Adrenal gland (tissue), 12 donors: Measurements from ENCODE around the gene CDC73. TPM values are rescaled to one million over a fixed set of nuclear protein-coding genes. Genes with fewer than 3 reads are reported as not detected.
A peak's percentile ranks its signal among the peaks of the same experiment; 100 is the strongest.

ENCODE experiments used
- DNase-seq, 7 donors: peaks; one replicate each; pipeline ENCODE4 v3.0.0-alpha.2; 2019 to 2020
- H3K27ac ChIP-seq, 5 donors: fragments of 200-600 bp; sonication (generic) in 4 of 5; 1 replicate in 3 of 5; 2 replicates in 2 of 5; pipeline versions ENCODE4 v1.5.1 to v1.8.0; 2016 to 2020; ENCODE audit warnings: mild to moderate bottlenecking in 1 of 5
- H3K27me3 ChIP-seq: fragments of 200-600 bp; 2 replicates; pipeline ENCODE4 v1.8.0; 2021
- H3K36me3 ChIP-seq, 2 donors: fragments of 200-600 bp; replicated peaks in 1 of 2; 1 replicate in 1 of 2; 2 replicates in 1 of 2; pipeline versions ENCODE4 v1.5.1 to v1.8.0; 2018 to 2022
- H3K4me1 ChIP-seq, 2 donors: fragments of 200-600 bp; replicated peaks in 1 of 2; 1 replicate in 1 of 2; 2 replicates in 1 of 2; pipeline versions ENCODE4 v1.5.1 to v1.8.0; 2018 to 2021
- H3K4me3 ChIP-seq, 4 donors: fragments of 200-600 bp; sonication (generic) in 3 of 4; one replicate each; pipeline ENCODE4 v1.5.1; 2016 to 2018
- H3K9me3 ChIP-seq, 3 donors: fragments of 200-600 bp; sonication (generic) in 1 of 3; replicated peaks in 1 of 3; 1 replicate in 2 of 3; 2 replicates in 1 of 3; pipeline versions ENCODE4 v1.5.1 to v1.8.0; 2016 to 2021
- POLR2A ChIP-seq, 2 donors: fragments of 450-650 bp; IDR thresholded peaks; one replicate each; pipeline ENCODE4 v1.6.1; 2017; ENCODE audit warnings: antibody characterized with exemption in 2 of 2, mild to moderate bottlenecking in 2 of 2, moderate library complexity in 1 of 2
- WGBS, 4 donors: extraction: QIAGEN DNeasy Blood & Tissue Kit in 2 of 4; methylation state at CpG; one replicate each; pipeline versions ENCODE4 v1.1.5 to v1.1.7; 2013 to 2017; 5-methylcytosine and 5-hydroxymethylcytosine counted together
- intact Hi-C, 2 donors: fragments of 100-400 bp; cut with DNase I; formaldehyde crosslinking; loops; one replicate each; pipeline versions ENCODE4 v1.14.1 to v1.15.0; 2022 to 2023
- polyA plus RNA-seq, 3 donors: library from polyadenylated mRNA; stranded (reverse); fragments of 200-250 nt in 2 of 3; fragments of 350-450 nt in 1 of 3; fragmentation: Illumina TruSeq in 1 of 3; extraction: RNeasy Lipid Tissue Mini Kit (QIAGEN cat#74804) in 1 of 3; gene quantifications; one replicate each; pipeline ENCODE4 v1.2.3, GENCODE V29; 2013 to 2014
- total RNA-seq, 9 donors: library from RNA; depleted of rRNA in 4 of 9; stranded (reverse); fragments of >200 nt in 4 of 9; fragments of 120-200 nt in 1 of 9; fragmentation: NEBNext Ultra II Directional in 1 of 9; extraction: Animal tissue kit (Norgen Biotek cat#: 25700) in 1 of 9; gene quantifications; one replicate each; pipeline versions ENCODE4 v1.1.0 to v1.2.4, GENCODE V29; 2013 to 2023
- TF ChIP-seq, protein P1 (sequence below), 6 experiments: fragments of 450-650 bp in 4 of 6; fragments of 200-600 bp in 2 of 6; sonication (generic) in 1 of 6; IDR thresholded peaks; 1 replicate in 5 of 6; 2 replicates in 1 of 6; pipeline versions ENCODE4 v1.5.1 to v1.8.0; 2016 to 2021; ENCODE audit warnings: antibody characterized with exemption in 6 of 6, mild to moderate bottlenecking in 2 of 6, moderate library complexity in 1 of 6
- donor health status: healthy with polysubstance abuse.
- donor health status: Bipolar disorder and iron deficiency.
- donor health status: DM: yes; HTN: yes; CAD: no.
- donor health status: DM: no; HTN: no; CAD: no.
- donor health status: DM: no; HTN: no; CAD: no.
- donor health status: DM: yes; HTN: yes; CAD: no.

Gene CDC73
- total and polyA plus RNA-seq, 12 donors = 5.9 to 64.0 (median 36.1) TPM

DNA sequence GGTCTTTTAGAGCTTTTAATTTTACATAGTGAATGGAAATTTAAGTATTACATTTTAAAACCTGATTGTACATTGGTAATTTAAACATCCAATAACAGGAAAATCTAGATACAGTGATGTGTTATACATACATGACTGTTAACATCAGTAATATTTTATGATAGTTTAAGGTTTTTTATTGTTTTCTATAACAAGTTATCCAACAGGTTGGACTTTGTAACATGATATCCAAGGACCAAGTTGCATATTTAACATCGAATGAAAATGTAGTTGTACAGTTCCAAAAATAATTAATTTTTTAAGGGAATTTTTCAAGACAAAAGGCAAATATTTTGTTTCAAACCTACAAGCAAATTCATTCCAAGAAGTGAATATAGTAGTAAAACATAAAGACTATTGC, 31.0 kb upstream of the CDC73 start:
- peaks cover 0 to 23% of the 10 kb centered on the region in 2 donors for H3K36me3 ChIP-seq
- intact Hi-C loops = no loop called here
- TF ChIP-seq, protein P1, sequence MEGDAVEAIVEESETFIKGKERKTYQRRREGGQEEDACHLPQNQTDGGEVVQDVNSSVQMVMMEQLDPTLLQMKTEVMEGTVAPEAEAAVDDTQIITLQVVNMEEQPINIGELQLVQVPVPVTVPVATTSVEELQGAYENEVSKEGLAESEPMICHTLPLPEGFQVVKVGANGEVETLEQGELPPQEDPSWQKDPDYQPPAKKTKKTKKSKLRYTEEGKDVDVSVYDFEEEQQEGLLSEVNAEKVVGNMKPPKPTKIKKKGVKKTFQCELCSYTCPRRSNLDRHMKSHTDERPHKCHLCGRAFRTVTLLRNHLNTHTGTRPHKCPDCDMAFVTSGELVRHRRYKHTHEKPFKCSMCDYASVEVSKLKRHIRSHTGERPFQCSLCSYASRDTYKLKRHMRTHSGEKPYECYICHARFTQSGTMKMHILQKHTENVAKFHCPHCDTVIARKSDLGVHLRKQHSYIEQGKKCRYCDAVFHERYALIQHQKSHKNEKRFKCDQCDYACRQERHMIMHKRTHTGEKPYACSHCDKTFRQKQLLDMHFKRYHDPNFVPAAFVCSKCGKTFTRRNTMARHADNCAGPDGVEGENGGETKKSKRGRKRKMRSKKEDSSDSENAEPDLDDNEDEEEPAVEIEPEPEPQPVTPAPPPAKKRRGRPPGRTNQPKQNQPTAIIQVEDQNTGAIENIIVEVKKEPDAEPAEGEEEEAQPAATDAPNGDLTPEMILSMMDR (IDR thresholded peaks at IDR 0.05) = no peak
- TF ChIP-seq POLR2A (IDR thresholded peaks at IDR 0.05) = no peak

DNA sequence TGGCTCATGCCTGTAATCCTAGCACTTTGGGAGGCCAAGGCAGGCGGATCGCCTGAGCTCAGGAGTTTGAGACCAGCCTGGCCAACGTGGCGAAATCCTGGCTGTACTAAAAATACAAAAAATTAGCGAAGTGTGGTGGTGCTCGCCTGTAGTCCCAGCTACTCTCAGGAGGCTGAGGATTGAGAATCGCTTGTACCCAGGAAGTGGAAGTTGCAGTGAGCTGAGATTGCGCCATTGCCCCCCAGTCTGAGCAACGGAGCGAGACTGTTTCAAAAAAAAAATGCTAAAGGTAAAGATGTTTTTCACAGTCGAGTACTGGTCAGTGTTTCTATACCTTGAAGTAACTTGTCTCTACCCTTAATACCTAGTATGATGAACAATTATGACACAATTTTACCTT, 27.7 kb upstream of the CDC73 start:
- 92 to 97% (median 94%) methylated on average over 11 of the region's 11 CpGs for WGBS, 4 donors
- Histone ChIP-seq H3K9me3 (no peaks in the 10 kb centered on the region), H3K4me1 (no peaks in the 10 kb centered on the region), H3K27ac (no peak overlapping the region), H3K27me3 (no peaks in the 10 kb centered on the region), H3K36me3 (peaks cover 0 to 43% of the 10 kb centered on the region in 2 donors), H3K4me3 (no peak overlapping the region)
- intact Hi-C loops = no loop called here
- DNase-seq = no peak
- no peak for TF ChIP-seq POLR2A (IDR thresholded peaks at IDR 0.05)
- TF ChIP-seq, protein P1 (IDR thresholded peaks at IDR 0.05) = no peak

More for the DNA sequence above, 31.0 kb upstream of the CDC73 start:
- no peak overlapping the region for H3K27ac ChIP-seq
- H3K4me1 ChIP-seq = no peaks in the 10 kb centered on the region
- no peaks in the 10 kb centered on the region for H3K9me3 ChIP-seq
- no peaks in the 10 kb centered on the region for H3K27me3 ChIP-seq
- H3K4me3 ChIP-seq = no peak overlapping the region
- DNase-seq = no peak
- 58 to 66% (median 62%) methylated on average over 1 of the region's 1 CpG for WGBS, 4 donors

DNA sequence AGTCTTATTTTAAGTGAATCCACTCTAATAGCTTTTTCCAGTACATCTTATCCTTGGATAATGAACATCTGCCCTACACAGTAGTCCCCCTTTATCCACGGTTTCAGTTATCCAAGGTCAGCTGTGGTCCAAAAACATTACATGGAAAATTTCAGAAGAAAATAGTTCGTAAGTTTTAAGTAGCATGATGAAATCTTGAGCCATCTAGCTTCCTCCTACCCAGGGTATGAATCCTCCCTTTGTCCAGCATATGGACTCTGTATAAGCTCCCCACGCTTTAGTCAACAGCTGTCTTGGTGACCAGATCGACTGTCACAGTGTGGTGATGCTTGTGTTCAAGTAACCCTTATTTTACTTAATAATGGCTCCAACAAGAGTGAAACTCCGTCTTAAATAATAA, 19.2 kb upstream of the CDC73 start:
- H3K27me3 ChIP-seq = no peaks in the 10 kb centered on the region
- peaks cover 9 to 18% of the 10 kb centered on the region in 2 donors for H3K4me1 ChIP-seq
- intact Hi-C loops = no loop called here
- peaks cover 0 to 25% of the 10 kb centered on the region in 2 donors for H3K36me3 ChIP-seq
- DNase-seq = no peak
- no peak for TF ChIP-seq POLR2A (IDR thresholded peaks at IDR 0.05)
- no peak overlapping the region for H3K4me3 ChIP-seq
- WGBS, 4 donors = 80 to 89% (median 84%) methylated on average over 5 of the region's 5 CpGs
- no peaks in the 10 kb centered on the region for H3K9me3 ChIP-seq
- no peak overlapping the region for H3K27ac ChIP-seq

DNA sequence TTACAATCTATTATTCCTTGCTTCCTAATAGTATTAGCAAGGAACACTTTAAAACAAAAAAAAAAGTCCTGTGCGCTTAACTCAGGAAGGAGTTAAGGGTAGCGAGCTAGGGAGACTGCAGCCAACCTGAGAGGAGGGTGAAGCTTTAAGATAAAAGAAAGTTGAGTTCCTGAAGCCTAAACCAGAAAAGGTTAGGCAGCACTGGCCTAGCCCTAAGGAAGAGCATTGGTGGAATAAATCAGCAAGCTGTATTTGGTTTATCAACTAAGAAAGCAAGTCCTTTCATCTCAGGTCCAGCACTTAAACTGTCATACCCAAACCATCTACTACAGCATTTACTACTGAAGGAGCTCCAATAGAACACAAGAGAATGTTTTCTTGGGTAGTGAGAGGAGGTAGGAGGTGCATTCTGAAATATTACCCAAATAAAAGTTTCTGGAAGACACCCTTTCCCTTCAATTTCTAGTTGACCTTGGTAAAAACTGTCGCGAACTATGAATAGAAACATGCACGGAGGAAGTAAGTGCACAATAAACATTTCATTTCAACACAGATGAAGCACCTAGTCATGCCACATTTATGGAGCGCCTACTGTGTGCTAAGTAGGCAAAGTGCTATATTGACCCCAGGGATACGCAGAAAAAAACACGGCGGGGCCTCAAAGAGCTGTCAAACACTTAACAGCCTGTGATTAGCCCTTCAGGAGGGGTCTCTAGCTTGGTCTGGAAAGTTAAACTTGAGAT, 17.9 kb upstream of the CDC73 start:
- WGBS, 4 donors = 24 to 35% (median 28%) methylated on average over 9 of the region's 9 CpGs
- TF ChIP-seq, protein P1 (IDR thresholded peaks at IDR 0.05) = no peak
- no peak for TF ChIP-seq POLR2A (IDR thresholded peaks at IDR 0.05)
- Histone ChIP-seq H3K36me3 (peaks cover 0 to 16% of the 10 kb centered on the region in 2 donors), H3K27me3 (no peaks in the 10 kb centered on the region), H3K4me3 (peak overlapping the region in 3 of 4 donors; percentile 27 to 93 (median 68)), H3K27ac (peak overlapping the region; percentile 78 to 99 (median 92)), H3K9me3 (no peaks in the 10 kb centered on the region), H3K4me1 (peaks cover 9 to 18% of the 10 kb centered on the region in 2 donors)
- intact Hi-C loops = no loop called here
- no peak for DNase-seq
